LNCAP (cell line): Measurements from ENCODE around the gene RGPD8.

Experiments used
- CTCF ChIP-seq: fragments of 450-650 bp; IDR thresholded peaks from 2 replicates; pipeline ENCODE4 v1.5.1; 2017; ENCODE audit warnings: mild to moderate bottlenecking

Gene RGPD8

DNA sequence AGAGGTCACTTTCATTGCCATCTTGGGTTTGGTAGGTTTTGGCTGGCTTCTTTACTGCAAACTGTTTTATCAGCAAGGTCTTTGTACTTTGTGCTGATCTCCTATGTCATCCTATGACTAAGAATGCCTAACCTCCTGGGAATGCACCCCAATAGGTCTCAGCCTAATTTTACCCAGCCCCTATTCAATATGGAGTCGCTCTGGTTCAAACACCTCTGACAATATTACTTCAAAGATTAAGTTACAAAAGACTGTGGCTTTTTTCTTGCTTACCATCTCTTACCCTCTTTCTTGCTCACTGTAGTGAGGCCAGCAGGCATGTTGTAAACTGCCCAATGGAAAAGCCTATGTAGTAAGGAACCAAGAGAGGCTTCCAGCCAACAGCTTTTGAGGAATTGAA, 17.9 kb upstream of the RGPD8 start:
- TF ChIP-seq CTCF, result no peak

- no peak for TF ChIP-seq CTCF
Observed at GRCh38 chr2:112449854-112450253, 16.4 kb upstream of the RGPD8 start.

DNA sequence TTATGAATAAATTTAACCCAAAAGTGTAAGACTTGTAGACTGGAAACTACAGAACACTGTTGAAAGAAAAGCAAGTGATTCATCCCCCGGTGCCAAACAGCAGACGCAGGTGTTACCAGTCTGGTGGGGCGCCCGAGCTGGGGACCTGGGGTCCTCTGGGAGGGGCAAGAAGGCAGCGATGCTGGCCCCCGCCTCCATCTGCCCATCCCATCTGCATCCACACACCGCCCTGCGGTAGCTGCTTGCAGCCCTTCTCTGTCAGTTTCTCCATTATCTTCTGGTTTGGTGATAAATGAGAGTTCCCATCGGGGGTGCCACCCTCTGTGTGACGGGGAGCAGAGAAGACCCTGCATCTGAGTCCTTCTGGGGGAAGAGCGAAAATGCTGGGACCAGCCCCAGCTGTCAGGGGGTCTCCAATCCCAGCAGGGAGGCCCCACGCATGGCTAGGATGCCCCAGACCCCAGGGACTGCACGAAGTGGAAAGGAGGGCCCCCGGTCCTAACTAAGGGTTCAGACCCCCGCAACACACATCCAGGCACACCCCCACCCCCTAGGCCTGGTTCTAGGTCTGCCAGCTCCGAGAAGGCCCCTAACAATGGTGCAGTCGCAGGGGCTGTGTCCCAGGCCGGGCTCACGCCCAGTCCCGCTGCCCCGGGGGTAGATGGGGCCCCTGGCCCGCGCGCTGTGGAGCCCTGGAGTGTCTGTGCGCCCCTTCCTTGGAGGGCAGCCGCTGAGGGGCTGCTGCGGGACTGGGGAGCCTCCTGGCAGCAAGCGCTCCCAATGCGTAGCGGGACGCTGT, 686 bp upstream of the RGPD8 start:
- TF ChIP-seq CTCF, result no peak

- TF ChIP-seq CTCF, result no peak
Observed at GRCh38 chr2:112345030-112346027, 88.1 kb downstream of the RGPD8 start.

DNA sequence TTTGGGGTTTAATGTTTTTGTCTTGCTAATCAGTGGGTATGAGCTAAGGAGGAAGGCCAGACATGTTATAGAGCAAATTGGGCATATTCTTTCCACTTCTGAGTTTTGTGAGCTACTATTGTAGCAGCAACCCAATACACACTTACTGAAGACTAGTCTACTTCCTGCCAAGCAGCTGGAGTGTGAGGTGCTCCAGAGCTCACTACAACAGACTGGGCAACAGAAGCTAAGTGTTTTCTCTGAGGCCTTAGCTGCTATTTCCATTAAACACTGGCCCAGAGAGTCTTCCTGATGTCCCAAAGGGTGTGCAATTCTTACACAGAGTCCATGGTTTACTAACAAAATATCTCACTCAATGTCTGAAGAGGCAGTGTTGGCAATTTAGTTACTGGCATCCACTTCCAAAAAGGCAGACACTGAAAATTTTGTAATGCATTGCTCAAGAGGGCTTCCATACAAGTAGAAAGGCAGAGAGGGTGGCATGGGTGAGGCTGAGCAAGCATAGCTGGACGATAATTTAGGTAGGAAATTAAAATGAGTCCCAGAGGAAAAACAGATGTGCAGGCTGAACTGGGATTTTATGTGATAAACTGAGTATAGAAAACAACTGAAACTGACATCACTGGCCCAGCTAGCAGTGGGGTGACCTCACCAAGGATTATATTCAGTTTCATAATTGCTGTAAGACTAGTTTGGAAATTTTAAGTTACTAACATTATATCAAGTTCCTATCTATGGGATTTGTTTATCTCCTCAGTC, 89.4 kb downstream of the RGPD8 start:
- TF ChIP-seq CTCF, result no peak

DNA sequence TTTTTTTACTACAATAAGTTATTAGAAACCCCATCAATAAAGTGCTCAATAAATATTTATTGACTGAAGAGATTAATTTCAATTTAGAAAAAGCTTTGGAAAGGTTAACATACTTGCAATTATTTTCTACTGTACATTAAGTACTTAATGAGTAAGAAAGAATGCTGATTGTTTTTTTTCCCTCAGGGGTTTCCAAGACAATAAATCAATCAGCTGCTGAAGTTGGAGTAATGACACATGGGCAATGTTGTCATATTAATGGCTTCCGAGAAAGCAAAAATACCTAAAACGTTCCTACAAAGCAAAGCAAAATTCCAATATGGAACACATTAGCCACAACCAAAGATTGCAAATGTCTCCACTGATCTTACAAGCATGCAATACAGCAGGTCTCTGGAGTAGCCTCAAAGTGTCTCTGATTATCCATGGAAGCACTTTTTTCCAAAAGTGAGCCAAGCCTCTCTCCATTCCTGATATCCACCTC, 91.3 kb downstream of the RGPD8 start:
- no peak for TF ChIP-seq CTCF
